COLO829 (cell line): ENCODE results near the gene AKR1C4.

Experiments
- DNase-seq: peaks from one replicate; pipeline ENCODE4 v3.0.0; 2012; ENCODE audit warnings: low spot score

AKR1C4 gene

GRCh38 chr10:5266804-5267203, 70.2 kb downstream of the AKR1C4 start:
- no peak for DNase-seq

- DNase-seq: no peak
Measured at GRCh38 chr10:5268234-5268633, 71.6 kb downstream of the AKR1C4 start.
